Liver (tissue), 9 donors: ENCODE measurements around the gene RPGRIP1L. TPM values are rescaled to one million over a fixed set of nuclear protein-coding genes. Genes with fewer than 3 reads are reported as not detected.

Experiments
- DNase-seq: peaks from one replicate; pipeline ENCODE4 v3.0.0-alpha.2; 2017; ENCODE audit warnings: low spot score
- H3K27ac ChIP-seq, 2 donors: one replicate each; pipeline ENCODE4 v1.7.0; 2013; ENCODE audit warnings: inconsistent platforms in 2 of 2, low read length in 2 of 2, control low read depth in 1 of 2, low read depth in 1 of 2, mild to moderate bottlenecking in 1 of 2
- H3K27me3 ChIP-seq, 4 donors: one replicate each; pipeline versions ENCODE4 v1.6.1 to v1.7.0; 2013; ENCODE audit warnings: low read length in 3 of 4, inconsistent platforms in 1 of 4, mild to moderate bottlenecking in 1 of 4, moderate library complexity in 1 of 4; ENCODE audit not compliant: control insufficient read depth in 4 of 4, insufficient read depth in 4 of 4
- H3K36me3 ChIP-seq, 4 donors: one replicate each; pipeline versions ENCODE4 v1.6.1 to v1.7.0; 2013; ENCODE audit warnings: low read length in 3 of 4, mild to moderate bottlenecking in 3 of 4, low read depth in 1 of 4, moderate library complexity in 1 of 4; ENCODE audit not compliant: control insufficient read depth in 4 of 4, insufficient read depth in 3 of 4
- H3K4me1 ChIP-seq, 4 donors: one replicate each; pipeline versions ENCODE4 v1.6.1 to v1.7.0; 2013; ENCODE audit warnings: low read length in 3 of 4, mild to moderate bottlenecking in 3 of 4, moderate library complexity in 1 of 4; ENCODE audit not compliant: control insufficient read depth in 4 of 4, insufficient read depth in 4 of 4
- H3K4me3 ChIP-seq, 3 donors: one replicate each; pipeline versions ENCODE4 v1.6.1 to v1.7.0; 2013; ENCODE audit warnings: low read length in 3 of 3, control low read depth in 1 of 3, low read depth in 1 of 3, mild to moderate bottlenecking in 1 of 3
- H3K9ac ChIP-seq, 2 donors: one replicate each; pipeline ENCODE4 v1.7.0; 2013; ENCODE audit warnings: low read length in 2 of 2, mild to moderate bottlenecking in 2 of 2, moderate library complexity in 2 of 2, control low read depth in 1 of 2, low read depth in 1 of 2
- H3K9me3 ChIP-seq, 4 donors: one replicate each; pipeline versions ENCODE4 v1.6.1 to v1.7.0; 2013; ENCODE audit warnings: low read length in 3 of 4; ENCODE audit not compliant: control insufficient read depth in 4 of 4
- FOXA1 ChIP-seq: IDR thresholded peaks from 2 replicates; pipeline ENCODE4 v1.6.1; 2016; ENCODE audit warnings: antibody characterized with exemption
- FOXA2 ChIP-seq: IDR thresholded peaks from 2 replicates; pipeline ENCODE4 v1.6.1; 2016; ENCODE audit warnings: antibody characterized with exemption
- GABPA ChIP-seq, 2 donors: IDR thresholded peaks in 1 of 2; conservative IDR thresholded peaks in 1 of 2; 2 replicates each; pipeline ENCODE4 v1.6.1; 2016; ENCODE audit warnings: antibody characterized with exemption in 2 of 2, mild to moderate bottlenecking in 1 of 2, moderate library complexity in 1 of 2
- HNF4G ChIP-seq: IDR thresholded peaks from 2 replicates; pipeline ENCODE4 v1.6.1; 2016; ENCODE audit warnings: antibody characterized with exemption
- JUND ChIP-seq, 2 donors: IDR thresholded peaks; 2 replicates each; pipeline ENCODE4 v1.6.1; 2016; ENCODE audit warnings: antibody characterized with exemption in 2 of 2
- RAD21 ChIP-seq, 2 donors: IDR thresholded peaks; 2 replicates each; pipeline ENCODE4 v1.6.1; 2016; ENCODE audit warnings: antibody characterized with exemption in 2 of 2, mild to moderate bottlenecking in 2 of 2
- SP1 ChIP-seq: IDR thresholded peaks from 2 replicates; pipeline ENCODE4 v1.6.1; 2018; ENCODE audit warnings: antibody characterized with exemption, mild to moderate bottlenecking
- YY1 ChIP-seq: IDR thresholded peaks from 2 replicates; pipeline ENCODE4 v1.6.1; 2016; ENCODE audit warnings: antibody characterized with exemption, mild to moderate bottlenecking
- WGBS: extraction: QIAGEN DNeasy Blood & Tissue Kit; methylation state at CpG from one replicate; pipeline ENCODE4 v1.1.7; 2013; 5-methylcytosine and 5-hydroxymethylcytosine counted together
- polyA plus RNA-seq, 2 donors: library from polyadenylated mRNA; stranded (reverse) in 1 of 2; unstranded in 1 of 2; fragments of 200-250 nt in 1 of 2; fragments of >200 nt in 1 of 2; fragmentation: Nextera tagmentation in 1 of 2; extraction: Ambion mirVana in 1 of 2; gene quantifications; one replicate each; pipeline versions ENCODE4 v1.2.1 to v1.2.3, GENCODE V29; 2013 to 2015
- total RNA-seq, 2 donors: library from RNA; depleted of rRNA; stranded (reverse); fragments of >200 nt; gene quantifications; one replicate each; pipeline ENCODE4 v1.2.3, GENCODE V29; 2014
- TF ChIP-seq, protein P1 (sequence below): IDR thresholded peaks from 2 replicates; pipeline ENCODE4 v1.6.1; 2016; ENCODE audit warnings: antibody characterized with exemption, mild to moderate bottlenecking
- TF ChIP-seq, protein P2 (sequence below): IDR thresholded peaks from 2 replicates; pipeline ENCODE4 v1.6.1; 2016; ENCODE audit warnings: antibody characterized with exemption
- TF ChIP-seq, protein P3 (sequence below): IDR thresholded peaks from 2 replicates; pipeline ENCODE4 v1.6.1; 2016; ENCODE audit warnings: antibody characterized with exemption
- TF ChIP-seq, protein P4 (sequence below): IDR thresholded peaks from 2 replicates; pipeline ENCODE4 v1.6.1; 2016; ENCODE audit warnings: antibody characterized with exemption
- donor health status: healthy.
- donor health status: healthy.
- donor health status: healthy.
- donor health status: healthy.
- donor health status: healthy.

The RPGRIP1L gene
- total and polyA plus RNA-seq, 4 donors, result 0.46 to 1.4 (median 0.89) TPM

DNA sequence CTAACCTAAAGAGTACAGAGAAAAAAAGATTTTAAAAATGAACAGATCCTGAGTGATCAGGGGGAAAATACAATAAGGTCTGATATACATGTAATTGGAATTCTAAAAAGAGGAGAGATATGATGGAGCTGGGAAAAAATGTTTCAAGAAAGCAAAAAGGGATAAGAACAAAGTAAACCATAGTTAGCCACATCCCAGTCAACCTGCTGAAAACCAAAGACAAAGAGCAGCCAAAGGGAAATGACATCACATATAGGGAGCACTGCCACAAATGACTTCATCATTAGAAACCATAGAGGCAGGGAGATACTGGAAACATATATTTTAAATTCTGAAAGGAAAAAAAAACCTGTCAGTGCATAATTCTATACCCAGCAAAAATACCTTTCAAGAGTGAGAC is 131.9 kb downstream of the RPGRIP1L start (continued):
- TF ChIP-seq, protein P1, sequence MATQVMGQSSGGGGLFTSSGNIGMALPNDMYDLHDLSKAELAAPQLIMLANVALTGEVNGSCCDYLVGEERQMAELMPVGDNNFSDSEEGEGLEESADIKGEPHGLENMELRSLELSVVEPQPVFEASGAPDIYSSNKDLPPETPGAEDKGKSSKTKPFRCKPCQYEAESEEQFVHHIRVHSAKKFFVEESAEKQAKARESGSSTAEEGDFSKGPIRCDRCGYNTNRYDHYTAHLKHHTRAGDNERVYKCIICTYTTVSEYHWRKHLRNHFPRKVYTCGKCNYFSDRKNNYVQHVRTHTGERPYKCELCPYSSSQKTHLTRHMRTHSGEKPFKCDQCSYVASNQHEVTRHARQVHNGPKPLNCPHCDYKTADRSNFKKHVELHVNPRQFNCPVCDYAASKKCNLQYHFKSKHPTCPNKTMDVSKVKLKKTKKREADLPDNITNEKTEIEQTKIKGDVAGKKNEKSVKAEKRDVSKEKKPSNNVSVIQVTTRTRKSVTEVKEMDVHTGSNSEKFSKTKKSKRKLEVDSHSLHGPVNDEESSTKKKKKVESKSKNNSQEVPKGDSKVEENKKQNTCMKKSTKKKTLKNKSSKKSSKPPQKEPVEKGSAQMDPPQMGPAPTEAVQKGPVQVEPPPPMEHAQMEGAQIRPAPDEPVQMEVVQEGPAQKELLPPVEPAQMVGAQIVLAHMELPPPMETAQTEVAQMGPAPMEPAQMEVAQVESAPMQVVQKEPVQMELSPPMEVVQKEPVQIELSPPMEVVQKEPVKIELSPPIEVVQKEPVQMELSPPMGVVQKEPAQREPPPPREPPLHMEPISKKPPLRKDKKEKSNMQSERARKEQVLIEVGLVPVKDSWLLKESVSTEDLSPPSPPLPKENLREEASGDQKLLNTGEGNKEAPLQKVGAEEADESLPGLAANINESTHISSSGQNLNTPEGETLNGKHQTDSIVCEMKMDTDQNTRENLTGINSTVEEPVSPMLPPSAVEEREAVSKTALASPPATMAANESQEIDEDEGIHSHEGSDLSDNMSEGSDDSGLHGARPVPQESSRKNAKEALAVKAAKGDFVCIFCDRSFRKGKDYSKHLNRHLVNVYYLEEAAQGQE, result no peak
- TF ChIP-seq HNF4G, result no peak
- TF ChIP-seq SP1, result no peak
- TF ChIP-seq, protein P2, sequence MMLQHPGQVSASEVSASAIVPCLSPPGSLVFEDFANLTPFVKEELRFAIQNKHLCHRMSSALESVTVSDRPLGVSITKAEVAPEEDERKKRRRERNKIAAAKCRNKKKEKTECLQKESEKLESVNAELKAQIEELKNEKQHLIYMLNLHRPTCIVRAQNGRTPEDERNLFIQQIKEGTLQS, result no peak
- TF ChIP-seq FOXA1, result no peak

DNA sequence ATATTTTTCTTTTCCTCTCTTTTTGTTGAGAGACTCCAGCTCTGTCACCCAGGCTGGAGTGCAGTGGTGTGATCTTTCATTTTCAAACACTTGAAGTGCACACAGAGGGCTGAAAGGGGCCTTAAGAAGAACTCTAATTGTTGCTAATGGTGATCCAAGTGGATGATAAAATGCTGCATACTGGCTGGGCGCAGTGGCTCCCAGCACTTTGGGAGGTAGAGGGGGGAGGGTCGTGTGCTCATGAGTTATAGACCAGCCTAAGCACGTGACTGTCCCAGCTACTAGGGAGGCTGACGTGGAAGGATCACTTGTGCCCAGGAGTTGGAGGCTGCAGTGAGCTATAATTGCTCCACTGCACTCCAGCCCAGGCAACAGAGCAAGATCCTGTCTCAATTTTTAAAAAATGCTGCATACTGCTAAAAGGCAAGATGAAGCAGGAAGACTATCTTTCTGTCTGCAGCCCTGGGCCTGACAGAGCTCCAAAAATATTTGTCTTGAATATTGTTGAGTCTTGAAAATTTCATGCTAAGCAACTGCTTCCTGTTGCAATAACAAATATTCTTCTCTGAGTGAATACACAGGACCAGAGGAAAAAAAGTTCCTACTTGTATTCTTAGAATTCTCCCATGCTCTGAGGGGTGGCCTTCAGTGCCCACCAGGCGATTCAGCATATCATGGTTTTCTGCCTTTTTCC is 137.0 kb downstream of the RPGRIP1L start:
- Histone ChIP-seq H3K27ac (no peak overlapping the region), H3K36me3 (no peaks in the 10 kb centered on the region), H3K4me1 (no peaks in the 10 kb centered on the region), H3K9me3 (peaks cover 3 to 8% (median 5%) of the 10 kb centered on the region in 4 donors), H3K9ac (no peak overlapping the region), H3K4me3 (no peak overlapping the region), H3K27me3 (no peaks in the 10 kb centered on the region)
- TF ChIP-seq, protein P3, sequence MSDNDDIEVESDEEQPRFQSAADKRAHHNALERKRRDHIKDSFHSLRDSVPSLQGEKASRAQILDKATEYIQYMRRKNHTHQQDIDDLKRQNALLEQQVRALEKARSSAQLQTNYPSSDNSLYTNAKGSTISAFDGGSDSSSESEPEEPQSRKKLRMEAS, result no peak
- TF ChIP-seq SP1 (no peak), RAD21 (IDR thresholded peaks at IDR 0.05) (no peak)
- DNase-seq, result no peak
- WGBS, result 80% methylated on average over 5 of the region's 5 CpGs

DNA sequence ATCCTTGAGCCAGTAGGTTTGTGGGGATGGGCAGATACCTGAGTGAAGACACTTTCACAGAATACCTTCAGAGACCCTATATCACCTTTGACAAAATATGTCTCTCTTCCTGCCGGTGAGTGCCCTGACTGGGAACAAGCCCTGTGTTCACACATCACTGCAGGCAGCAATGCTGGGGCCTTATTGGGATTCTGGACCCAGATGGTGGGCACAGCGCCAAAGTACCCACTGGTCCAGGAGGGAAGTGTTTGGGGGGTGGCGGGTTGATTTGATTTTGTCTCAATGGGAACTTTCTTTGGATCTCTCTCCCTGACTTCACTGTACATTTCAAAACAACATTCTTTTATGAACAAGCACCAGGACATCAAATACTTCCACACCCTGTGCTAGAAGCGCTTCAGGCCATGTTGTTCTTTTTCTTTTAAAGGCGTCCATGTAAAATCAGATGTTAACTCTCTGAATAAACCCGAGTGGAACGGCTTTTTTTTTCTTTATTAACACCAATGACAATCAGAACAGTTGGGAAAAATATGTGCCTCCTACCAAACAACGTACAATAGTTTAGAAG is 138.3 kb downstream of the RPGRIP1L start:
- H3K27ac ChIP-seq, result no peak overlapping the region
- H3K4me1 ChIP-seq, result no peaks in the 10 kb centered on the region
- DNase-seq, result no peak
- H3K27me3 ChIP-seq, result no peaks in the 10 kb centered on the region
- TF ChIP-seq, protein P2, result no peak
- no peak for TF ChIP-seq FOXA2
- TF ChIP-seq JUND (IDR thresholded peaks at IDR 0.05), result no peak
- TF ChIP-seq, protein P4, sequence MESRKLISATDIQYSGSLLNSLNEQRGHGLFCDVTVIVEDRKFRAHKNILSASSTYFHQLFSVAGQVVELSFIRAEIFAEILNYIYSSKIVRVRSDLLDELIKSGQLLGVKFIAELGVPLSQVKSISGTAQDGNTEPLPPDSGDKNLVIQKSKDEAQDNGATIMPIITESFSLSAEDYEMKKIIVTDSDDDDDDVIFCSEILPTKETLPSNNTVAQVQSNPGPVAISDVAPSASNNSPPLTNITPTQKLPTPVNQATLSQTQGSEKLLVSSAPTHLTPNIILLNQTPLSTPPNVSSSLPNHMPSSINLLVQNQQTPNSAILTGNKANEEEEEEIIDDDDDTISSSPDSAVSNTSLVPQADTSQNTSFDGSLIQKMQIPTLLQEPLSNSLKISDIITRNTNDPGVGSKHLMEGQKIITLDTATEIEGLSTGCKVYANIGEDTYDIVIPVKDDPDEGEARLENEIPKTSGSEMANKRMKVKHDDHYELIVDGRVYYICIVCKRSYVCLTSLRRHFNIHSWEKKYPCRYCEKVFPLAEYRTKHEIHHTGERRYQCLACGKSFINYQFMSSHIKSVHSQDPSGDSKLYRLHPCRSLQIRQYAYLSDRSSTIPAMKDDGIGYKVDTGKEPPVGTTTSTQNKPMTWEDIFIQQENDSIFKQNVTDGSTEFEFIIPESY, result no peak
- TF ChIP-seq GABPA (IDR thresholded peaks at IDR 0.05 in 1 of 2, conservative IDR thresholded peaks at IDR 0.05 in 1 of 2), result no peak
- TF ChIP-seq SP1, result no peak
- no peak for TF ChIP-seq YY1
- no peak overlapping the region for H3K9ac ChIP-seq
- H3K9me3 ChIP-seq, result no peaks in the 10 kb centered on the region
- WGBS, result 81% methylated on average over 8 of the region's 8 CpGs
- H3K36me3 ChIP-seq, result no peaks in the 10 kb centered on the region
- no peak overlapping the region for H3K4me3 ChIP-seq
